Natural killer cell (primary cell): ENCODE results near the gene KAT6B. TPM values are rescaled to one million over a fixed set of nuclear protein-coding genes. Genes with fewer than 3 reads are reported as not detected.
A peak's percentile ranks its signal among the peaks of the same experiment; 100 is the strongest.

ENCODE experiments used
- ATAC-seq, 3 donors: fragments of 150-1000 bp in 2 of 3; fragments of 200-7000 bp in 1 of 3; cut with Tn5 transposase; 1 replicate in 1 of 3; 2 replicates in 2 of 3; pipeline ENCODE4 v1.10.0; 2021; ENCODE audit warnings: mild to moderate bottlenecking in 2 of 3, moderate library complexity in 2 of 3
- DNase-seq, 2 donors: peaks; one replicate each; pipeline versions ENCODE4 v3.0.0 to v3.0.0-alpha.2; 2013 to 2021; ENCODE audit warnings: mixed read lengths in 1 of 2
- H3K27ac ChIP-seq: one replicate; pipeline ENCODE4 v1.5.1; 2013; ENCODE audit warnings: mild to moderate bottlenecking, low read length
- H3K27me3 ChIP-seq: one replicate; pipeline ENCODE4 v1.6.1; 2013; ENCODE audit warnings: low read length; ENCODE audit not compliant: control insufficient read depth, insufficient read depth
- H3K36me3 ChIP-seq: one replicate; pipeline ENCODE4 v1.6.1; 2013; ENCODE audit warnings: low read length; ENCODE audit not compliant: control insufficient read depth, insufficient read depth
- H3K4me1 ChIP-seq: one replicate; pipeline ENCODE4 v1.6.1; 2013; ENCODE audit warnings: low read length; ENCODE audit not compliant: control insufficient read depth, insufficient read depth
- H3K4me3 ChIP-seq: one replicate; pipeline ENCODE4 v1.5.1; 2013; ENCODE audit warnings: low read length
- H3K9me3 ChIP-seq: one replicate; pipeline ENCODE4 v1.6.1; 2013; ENCODE audit warnings: low read length; ENCODE audit not compliant: control insufficient read depth, insufficient read depth
- H3K27ac Mint-ChIP-seq, 2 donors: one replicate each; pipeline ENCODE4 v1.8.0; 2022; ENCODE audit warnings: mild to moderate bottlenecking in 2 of 2, mixed read lengths in 2 of 2, moderate library complexity in 1 of 2
- H3K27me3 Mint-ChIP-seq, 2 donors: one replicate each; pipeline ENCODE4 v1.8.0; 2022; ENCODE audit warnings: low read depth in 2 of 2, mixed read lengths in 2 of 2
- H3K36me3 Mint-ChIP-seq: one replicate; pipeline ENCODE4 v1.8.0; 2022; ENCODE audit warnings: mixed read lengths
- H3K4me1 Mint-ChIP-seq, 2 donors: one replicate each; pipeline ENCODE4 v1.8.0; 2022; ENCODE audit warnings: mixed read lengths in 2 of 2
- H3K4me3 Mint-ChIP-seq: one replicate; pipeline ENCODE4 v1.8.0; 2022; ENCODE audit warnings: mild to moderate bottlenecking, moderate library complexity, mixed read lengths
- H3K9me3 Mint-ChIP-seq, 2 donors: one replicate each; pipeline ENCODE4 v1.8.0; 2022; ENCODE audit warnings: mixed read lengths in 2 of 2
- WGBS: methylation state at CpG from one replicate; pipeline ENCODE4 v1.1.7; 2013; ENCODE audit warnings: missing lambda C conversion rate; ENCODE audit not compliant: insufficient coverage; 5-methylcytosine and 5-hydroxymethylcytosine counted together
- intact Hi-C: fragments of 100-400 bp; cut with micrococcal nuclease; formaldehyde crosslinking; loops from one replicate; pipeline ENCODE4 v1.14.2; 2022
- total RNA-seq, 4 donors: library from RNA; stranded (reverse); fragments of 120-200 nt in 1 of 4; gene quantifications; one replicate each; pipeline versions ENCODE4 v1.2.3 to v1.2.4, GENCODE V29; 2013 to 2022
- TF ChIP-seq, protein P1 (sequence below): fragments of 200-600 bp; IDR thresholded peaks from one replicate; pipeline ENCODE4 v1.8.0; 2022; ENCODE audit warnings: antibody characterized with exemption

Gene KAT6B
- total RNA-seq, 3 donors from 2014 or later (not counting 1 experiment from before 2014, with no cell fraction given): 117 to 133 (median 121) TPM

DNA sequence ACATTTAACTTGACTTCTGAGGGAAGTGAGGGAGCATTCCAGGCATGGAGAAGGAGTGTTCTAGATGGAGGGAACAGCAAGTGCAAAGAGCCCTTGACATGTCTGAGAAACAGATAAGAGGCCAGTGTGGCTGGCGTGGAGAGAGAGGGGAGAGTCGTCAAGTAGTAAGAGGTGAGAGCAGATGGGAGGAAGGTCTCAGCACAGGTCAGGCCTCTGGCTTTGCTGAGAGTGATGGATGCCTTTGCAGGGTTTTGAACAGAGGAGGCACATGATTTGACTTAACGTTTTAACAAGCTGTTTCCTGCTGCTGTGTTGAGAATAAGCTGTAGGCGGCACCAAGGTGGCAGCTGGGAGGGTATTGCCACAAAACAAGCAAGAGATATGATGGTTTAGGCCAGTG, 97.2 kb downstream of the KAT6B start:
- peak overlapping the region; percentile 74 to 76 for H3K27ac Mint-ChIP-seq
- intact Hi-C loops: loop anchor here (5.0 kb wide), 1 partner anchor 94 kb away; no protein-coding TSS in a partner anchor
- H3K4me3 ChIP-seq: no peak overlapping the region
- H3K27ac ChIP-seq: peak overlapping the region; percentile 19
- DNase-seq (peak; percentile 22 to 36), ATAC-seq (peak; percentile 70 to 91 (median 86))
- H3K36me3 ChIP-seq: no peaks in the 10 kb centered on the region
- H3K27me3 ChIP-seq: no peaks in the 10 kb centered on the region
- H3K9me3 Mint-ChIP-seq: peaks cover 0 to 5% of the 10 kb centered on the region in 2 donors
- peaks cover 4% of the 10 kb centered on the region for H3K9me3 ChIP-seq
- H3K27me3 Mint-ChIP-seq: no peaks in the 10 kb centered on the region
- H3K36me3 Mint-ChIP-seq: peaks cover 5% of the 10 kb centered on the region
- TF ChIP-seq, protein P1, sequence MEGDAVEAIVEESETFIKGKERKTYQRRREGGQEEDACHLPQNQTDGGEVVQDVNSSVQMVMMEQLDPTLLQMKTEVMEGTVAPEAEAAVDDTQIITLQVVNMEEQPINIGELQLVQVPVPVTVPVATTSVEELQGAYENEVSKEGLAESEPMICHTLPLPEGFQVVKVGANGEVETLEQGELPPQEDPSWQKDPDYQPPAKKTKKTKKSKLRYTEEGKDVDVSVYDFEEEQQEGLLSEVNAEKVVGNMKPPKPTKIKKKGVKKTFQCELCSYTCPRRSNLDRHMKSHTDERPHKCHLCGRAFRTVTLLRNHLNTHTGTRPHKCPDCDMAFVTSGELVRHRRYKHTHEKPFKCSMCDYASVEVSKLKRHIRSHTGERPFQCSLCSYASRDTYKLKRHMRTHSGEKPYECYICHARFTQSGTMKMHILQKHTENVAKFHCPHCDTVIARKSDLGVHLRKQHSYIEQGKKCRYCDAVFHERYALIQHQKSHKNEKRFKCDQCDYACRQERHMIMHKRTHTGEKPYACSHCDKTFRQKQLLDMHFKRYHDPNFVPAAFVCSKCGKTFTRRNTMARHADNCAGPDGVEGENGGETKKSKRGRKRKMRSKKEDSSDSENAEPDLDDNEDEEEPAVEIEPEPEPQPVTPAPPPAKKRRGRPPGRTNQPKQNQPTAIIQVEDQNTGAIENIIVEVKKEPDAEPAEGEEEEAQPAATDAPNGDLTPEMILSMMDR: no peak
- peaks cover 46 to 58% of the 10 kb centered on the region in 2 donors for H3K4me1 Mint-ChIP-seq
- no peak overlapping the region for H3K4me3 Mint-ChIP-seq
- peaks cover 8% of the 10 kb centered on the region for H3K4me1 ChIP-seq
- 27% methylated on average over 4 of the region's 4 CpGs for WGBS

DNA sequence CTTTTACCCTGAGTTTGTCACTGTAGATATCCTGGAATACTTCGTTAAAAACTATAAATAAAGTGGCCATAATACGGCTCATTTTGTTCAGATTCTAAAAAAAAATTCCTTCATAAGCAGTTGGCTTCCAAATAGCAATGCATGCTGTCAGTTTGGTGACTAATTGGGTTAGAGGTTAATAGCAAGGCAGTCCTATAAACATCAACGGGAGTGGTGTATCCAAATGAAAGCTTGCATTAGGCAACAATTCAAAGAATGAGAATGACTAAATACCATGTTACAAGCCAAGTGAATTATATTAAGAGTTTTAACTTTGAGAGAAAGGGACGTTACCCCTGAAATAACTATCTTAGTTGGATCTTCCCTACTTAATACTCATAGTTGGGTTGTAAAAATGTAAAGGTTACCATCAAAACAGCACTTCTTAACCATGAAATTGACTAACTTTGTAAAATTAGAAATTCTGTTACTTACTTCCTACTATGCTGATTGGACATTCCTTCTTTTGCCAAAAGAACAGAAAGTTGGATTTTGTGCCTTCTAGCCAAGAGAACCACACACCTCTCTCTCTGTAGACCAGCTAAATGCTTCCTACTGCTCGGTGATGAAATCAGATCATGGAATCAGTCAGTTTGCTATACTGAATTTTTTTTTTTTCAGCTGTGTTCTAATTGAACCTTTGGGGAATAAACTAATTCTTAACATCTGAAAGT, 98.0 kb downstream of the KAT6B start:
- H3K27me3 ChIP-seq: no peaks in the 10 kb centered on the region
- no peaks in the 10 kb centered on the region for H3K36me3 ChIP-seq
- H3K27ac Mint-ChIP-seq: peak overlapping the region; percentile 74 to 76
- intact Hi-C loops: loop anchor here (5.0 kb wide), 1 partner anchor 93 kb away; no protein-coding TSS in a partner anchor
- WGBS: 94% methylated on average over 4 of the region's 5 CpGs
- ATAC-seq (no peak), DNase-seq (no peak)
- H3K27me3 Mint-ChIP-seq: no peaks in the 10 kb centered on the region
- H3K36me3 Mint-ChIP-seq: peaks cover 5% of the 10 kb centered on the region
- H3K4me1 ChIP-seq: peaks cover 8% of the 10 kb centered on the region
- TF ChIP-seq, protein P1: no peak
- peaks cover 46 to 61% of the 10 kb centered on the region in 2 donors for H3K4me1 Mint-ChIP-seq
- H3K27ac ChIP-seq: no peak overlapping the region
- peaks cover 0 to 5% of the 10 kb centered on the region in 2 donors for H3K9me3 Mint-ChIP-seq
- H3K4me3 ChIP-seq: no peak overlapping the region
- H3K9me3 ChIP-seq: peaks cover 2% of the 10 kb centered on the region
- H3K4me3 Mint-ChIP-seq: no peak overlapping the region

DNA sequence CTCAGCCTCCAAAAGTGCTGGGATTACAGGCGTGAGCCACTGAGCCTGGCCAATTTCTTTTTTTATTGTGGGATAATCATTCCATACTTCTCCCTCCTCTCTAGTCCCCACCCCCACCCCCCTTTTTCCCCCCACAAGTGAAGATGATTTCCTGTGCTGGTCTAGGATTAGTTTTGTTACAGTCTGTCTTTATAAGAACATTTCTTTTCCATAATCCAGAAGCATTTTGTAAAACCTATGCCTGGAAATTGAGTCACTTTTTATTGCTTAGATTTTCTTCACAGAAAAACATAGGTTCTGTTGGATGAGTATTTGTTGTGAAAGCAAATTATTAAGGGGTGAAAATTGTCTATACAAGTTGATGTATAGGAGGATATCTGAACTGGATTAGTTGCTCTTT, 98.9 kb downstream of the KAT6B start:
- H3K4me1 ChIP-seq: peaks cover 8% of the 10 kb centered on the region
- H3K9me3 ChIP-seq: no peaks in the 10 kb centered on the region
- Mint-ChIP-seq H3K27me3 (no peaks in the 10 kb centered on the region), H3K9me3 (no peaks in the 10 kb centered on the region), H3K36me3 (no peaks in the 10 kb centered on the region), H3K27ac (no peak overlapping the region), H3K4me3 (no peak overlapping the region), H3K4me1 (peaks cover 41 to 56% of the 10 kb centered on the region in 2 donors)
- no peak overlapping the region for H3K4me3 ChIP-seq
- DNase-seq (no peak), ATAC-seq (no peak)
- H3K36me3 ChIP-seq: no peaks in the 10 kb centered on the region
- H3K27me3 ChIP-seq: no peaks in the 10 kb centered on the region
- TF ChIP-seq, protein P1: no peak
- intact Hi-C loops: no loop called here
- H3K27ac ChIP-seq: no peak overlapping the region
- whole genome bisulfite sequencing: no CpG with 5 or more reads among the region's 1 CpG
